Measurements from ENCODE around the gene FZD4. TPM values are rescaled to one million over a fixed set of nuclear protein-coding genes. Genes with fewer than 3 reads are reported as not detected.

Gene FZD4
- polyA plus RNA-seq, 3 donors: 0.05 TPM; not detected in 2

- peaks cover 5% of the 10 kb centered on the region for H3K4me1 Mint-ChIP-seq
- Histone ChIP-seq H3K4me1 (ENCODE audit: control insufficient read depth in 1 of 2, insufficient read depth in 2 of 2, low read length in 2 of 2) (no peaks in the 10 kb centered on the region), H3K27me3 (ENCODE audit: control insufficient read depth in 2 of 2, insufficient read depth in 2 of 2, low read length in 2 of 2) (no peaks in the 10 kb centered on the region), H3K4me3 (replicated peaks in 1 of 3; ENCODE audit: low read depth in 2 of 3, low read length in 3 of 3) (no peak overlapping the region), H4K20me1 (ENCODE audit: insufficient read depth, low read length) (no peaks in the 10 kb centered on the region), H3K9me3 (replicated peaks in 1 of 2; ENCODE audit: control insufficient read depth in 1 of 2, insufficient read depth in 1 of 2, low read length in 2 of 2) (no peaks in the 10 kb centered on the region), H3K4me2 (replicated peaks; ENCODE audit: extremely low read depth, low read length, poor library complexity, severe bottlenecking) (no peak overlapping the region), H3K79me2 (ENCODE audit: insufficient read depth, low read length) (no peaks in the 10 kb centered on the region), H2AFZ (ENCODE audit: insufficient read depth, low read depth, low read length, poor library complexity, severe bottlenecking) (peak overlapping the region; percentile 41), H3K36me3 (replicated peaks in 1 of 2; ENCODE audit: control insufficient read depth in 1 of 2, insufficient read depth in 2 of 2, low read length in 2 of 2) (no peaks in the 10 kb centered on the region), H3K27ac (ENCODE audit: low read depth in 1 of 2, low read length in 2 of 2) (no peak overlapping the region), H3K9ac (ENCODE audit: insufficient read depth, low read length, poor library complexity, severe bottlenecking) (peak overlapping the region; percentile 4)
- TF ChIP-seq, protein P1, sequence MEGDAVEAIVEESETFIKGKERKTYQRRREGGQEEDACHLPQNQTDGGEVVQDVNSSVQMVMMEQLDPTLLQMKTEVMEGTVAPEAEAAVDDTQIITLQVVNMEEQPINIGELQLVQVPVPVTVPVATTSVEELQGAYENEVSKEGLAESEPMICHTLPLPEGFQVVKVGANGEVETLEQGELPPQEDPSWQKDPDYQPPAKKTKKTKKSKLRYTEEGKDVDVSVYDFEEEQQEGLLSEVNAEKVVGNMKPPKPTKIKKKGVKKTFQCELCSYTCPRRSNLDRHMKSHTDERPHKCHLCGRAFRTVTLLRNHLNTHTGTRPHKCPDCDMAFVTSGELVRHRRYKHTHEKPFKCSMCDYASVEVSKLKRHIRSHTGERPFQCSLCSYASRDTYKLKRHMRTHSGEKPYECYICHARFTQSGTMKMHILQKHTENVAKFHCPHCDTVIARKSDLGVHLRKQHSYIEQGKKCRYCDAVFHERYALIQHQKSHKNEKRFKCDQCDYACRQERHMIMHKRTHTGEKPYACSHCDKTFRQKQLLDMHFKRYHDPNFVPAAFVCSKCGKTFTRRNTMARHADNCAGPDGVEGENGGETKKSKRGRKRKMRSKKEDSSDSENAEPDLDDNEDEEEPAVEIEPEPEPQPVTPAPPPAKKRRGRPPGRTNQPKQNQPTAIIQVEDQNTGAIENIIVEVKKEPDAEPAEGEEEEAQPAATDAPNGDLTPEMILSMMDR (IDR thresholded peaks at IDR 0.05): no peak
- H3K27ac Mint-ChIP-seq: peak overlapping the region in 1 of 7 donors; percentile 58
- intact Hi-C loops (cut with micrococcal nuclease): no loop called here
- 11% methylated on average over 1 of the region's 1 CpG for WGBS (ENCODE audit: insufficient coverage)
- DNase-seq: no peak
- H3K36me3 Mint-ChIP-seq: no peaks in the 10 kb centered on the region
- H3K27me3 Mint-ChIP-seq (ENCODE audit: low read depth in 3 of 3): no peaks in the 10 kb centered on the region
- H3K9me3 Mint-ChIP-seq: peaks cover 0 to 2% (median 0%) of the 10 kb centered on the region in 7 donors
- H3K4me3 Mint-ChIP-seq: no peak overlapping the region
These were observed 23.0 kb downstream of the FZD4 start for GRCh38 chr11:86932259-86932585.

DNA sequence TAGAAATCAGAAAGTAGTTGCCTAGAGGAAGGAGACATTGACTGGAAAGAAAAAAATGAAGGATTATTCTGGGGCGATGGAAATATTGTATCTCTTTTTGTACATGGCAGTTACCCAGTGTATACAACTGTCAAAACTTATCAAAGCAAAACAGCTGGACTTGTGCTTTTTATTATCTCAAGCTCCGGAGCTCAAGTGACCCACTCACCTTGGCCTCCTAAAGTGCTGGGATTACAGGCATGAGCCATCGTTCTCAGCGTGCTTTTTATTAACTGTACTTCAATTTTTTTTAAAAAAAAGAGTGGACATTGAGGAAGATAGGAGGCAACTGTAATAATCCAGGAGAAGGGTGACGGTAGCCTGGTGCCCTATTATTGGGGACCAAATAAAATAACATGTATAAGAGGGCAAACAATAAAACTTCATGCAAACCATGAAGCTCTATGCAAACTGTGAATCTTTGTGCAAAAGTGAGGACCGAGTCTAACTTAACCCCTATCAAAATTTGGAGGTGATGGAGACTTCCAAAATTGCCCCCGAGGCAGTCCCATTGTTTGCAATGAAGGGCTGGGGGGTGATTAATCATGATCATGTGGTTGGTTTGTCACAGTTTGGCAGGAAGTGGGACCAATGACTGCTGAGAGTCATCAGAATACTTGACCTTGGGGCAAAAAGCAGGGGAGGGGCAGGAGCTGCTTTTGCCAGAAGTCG is 23.5 kb downstream of the FZD4 start:
- H3K4me1 ChIP-seq (ENCODE audit: control insufficient read depth in 1 of 2, insufficient read depth in 2 of 2, low read length in 2 of 2): no peaks in the 10 kb centered on the region
- no peaks in the 10 kb centered on the region for H3K36me3 ChIP-seq (replicated peaks in 1 of 2; ENCODE audit: control insufficient read depth in 1 of 2, insufficient read depth in 2 of 2, low read length in 2 of 2)
- no peak overlapping the region for H3K27ac ChIP-seq (ENCODE audit: low read depth in 1 of 2, low read length in 2 of 2)
- H4K20me1 ChIP-seq (ENCODE audit: insufficient read depth, low read length): no peaks in the 10 kb centered on the region
- TF ChIP-seq, protein P1 (IDR thresholded peaks at IDR 0.05): no peak
- Mint-ChIP-seq H3K9me3 (peaks cover 0 to 2% (median 0%) of the 10 kb centered on the region in 7 donors), H3K27me3 (ENCODE audit: low read depth in 3 of 3) (no peaks in the 10 kb centered on the region), H3K4me3 (no peak overlapping the region), H3K4me1 (peaks cover 5% of the 10 kb centered on the region), H3K27ac (peak overlapping the region in 1 of 7 donors; percentile 58), H3K36me3 (no peaks in the 10 kb centered on the region)
- H3K9ac ChIP-seq (ENCODE audit: insufficient read depth, low read length, poor library complexity, severe bottlenecking): peak overlapping the region; percentile 4
- no peak overlapping the region for H3K4me2 ChIP-seq (replicated peaks; ENCODE audit: extremely low read depth, low read length, poor library complexity, severe bottlenecking)
- no peaks in the 10 kb centered on the region for H3K9me3 ChIP-seq (replicated peaks in 1 of 2; ENCODE audit: control insufficient read depth in 1 of 2, insufficient read depth in 1 of 2, low read length in 2 of 2)
- H2AFZ ChIP-seq (ENCODE audit: insufficient read depth, low read depth, low read length, poor library complexity, severe bottlenecking): peak overlapping the region; percentile 41
- no peak overlapping the region for H3K4me3 ChIP-seq (replicated peaks in 1 of 3; ENCODE audit: low read depth in 2 of 3, low read length in 3 of 3)
- H3K79me2 ChIP-seq (ENCODE audit: insufficient read depth, low read length): no peaks in the 10 kb centered on the region
- intact Hi-C loops (cut with micrococcal nuclease): no loop called here
- 0% methylated on average over 2 of the region's 8 CpGs for WGBS (ENCODE audit: insufficient coverage)
- H3K27me3 ChIP-seq (ENCODE audit: control insufficient read depth in 2 of 2, insufficient read depth in 2 of 2, low read length in 2 of 2): no peaks in the 10 kb centered on the region
- peak in 1 of 3 donors; percentile 30 for DNase-seq
